ENCODE results near the gene RPUSD4. TPM values are rescaled to one million over a fixed set of nuclear protein-coding genes. Genes with fewer than 3 reads are reported as not detected.

RPUSD4 gene
- total and polyA plus RNA-seq, 10 of the 15 experiments (the other 5 are each of a cell fraction or from before 2014, with no cell fraction given) = 24.5 to 47.6 (median 31.7) TPM

- peaks cover 2 to 4% of the 10 kb centered on the region in 2 experiments; a peak in 3 of 4 replicates for H3K36me3 ChIP-seq (ENCODE audit: control insufficient read depth in 2 of 2, insufficient read depth in 2 of 2, low read length in 1 of 2)
- DNase-seq (ENCODE audit: low read depth, low spot score) (no peak), ATAC-seq (no peak), FAIRE-seq (no peak)
- H3K9ac ChIP-seq (ENCODE audit: control insufficient read depth, insufficient read depth, low read length) = no peak overlapping the region
- ChIA-PET CTCF (interaction anchor here (0.7 to 1.0 kb wide), 2 partner anchors 8 to 32 kb away, joined by 3 read pairs; no protein-coding TSS in a partner anchor), POLR2A (interaction anchor here (0.5 kb wide), 1 partner anchor 40 kb away, joined by 4 read pairs; no protein-coding TSS in a partner anchor), RAD21 (ENCODE audit: unreplicated experiment) (no interaction called here), SMC1A (ENCODE audit: uncharacterized antibody, unreplicated experiment) (interaction anchor here (1.4 to 1.8 kb wide), 2 partner anchors 10 to 81 kb away, joined by 5 to 6 read pairs; no protein-coding TSS in a partner anchor)
- no peak overlapping the region for H3K27ac ChIP-seq (ENCODE audit: control insufficient read depth, insufficient read depth)
- TF ChIP-seq RFX5 (IDR thresholded peaks at IDR 0.05; ENCODE audit: low read depth, low read length) (no peak), POU2F2 (IDR thresholded peaks at IDR 0.05; ENCODE audit: borderline replicate concordance, low read depth, low read length) (no peak)
- no peaks in the 10 kb centered on the region for H3K9me3 ChIP-seq (replicated peaks; ENCODE audit: control insufficient read depth, insufficient read depth, low read length)
- WGBS (ENCODE audit: insufficient coverage, insufficient replicate concordance, low lambda C conversion rate, missing lambda C conversion rate) = 78% methylated on average over 3 of the region's 3 CpGs
- H3K79me2 ChIP-seq (ENCODE audit: control insufficient read depth, insufficient read depth, low read length) = no peaks in the 10 kb centered on the region
- H3K4me1 ChIP-seq (ENCODE audit: control insufficient read depth, insufficient read depth, low read length) = no peaks in the 10 kb centered on the region
- intact Hi-C loops (cut with micrococcal nuclease; ENCODE audit: unreplicated experiment) = no loop called here
- H2AFZ ChIP-seq (ENCODE audit: control insufficient read depth, low read depth, low read length) = no peak overlapping the region
- H3K4me2 ChIP-seq (ENCODE audit: control insufficient read depth, insufficient read depth) = no peak overlapping the region
- no peaks in the 10 kb centered on the region for H3K27me3 ChIP-seq (replicated peaks in 1 of 2; ENCODE audit: control insufficient read depth in 2 of 2, insufficient read depth in 2 of 2, low read length in 1 of 2)
- in situ Hi-C loops (cut with MboI) = no loop called here
- no peaks in the 10 kb centered on the region for H4K20me1 ChIP-seq (ENCODE audit: control insufficient read depth, insufficient read depth)
- BruUV-seq (replicated peaks) = no TSS peak
- H3K4me3 ChIP-seq = no peak overlapping the region
These were observed 18.5 kb upstream of the RPUSD4 start for GRCh38 chr11:126229858-126230540.

- Histone ChIP-seq H3K9ac (ENCODE audit: control insufficient read depth, insufficient read depth, low read length) (no peak overlapping the region), H2AFZ (ENCODE audit: control insufficient read depth, low read depth, low read length) (no peak overlapping the region), H3K4me1 (ENCODE audit: control insufficient read depth, insufficient read depth, low read length) (no peaks in the 10 kb centered on the region), H3K4me2 (ENCODE audit: control insufficient read depth, insufficient read depth) (no peak overlapping the region), H3K27ac (ENCODE audit: control insufficient read depth, insufficient read depth) (no peak overlapping the region), H3K9me3 (replicated peaks; ENCODE audit: control insufficient read depth, insufficient read depth, low read length) (no peaks in the 10 kb centered on the region), H3K36me3 (ENCODE audit: control insufficient read depth in 2 of 2, insufficient read depth in 2 of 2, low read length in 1 of 2) (peaks cover 2 to 4% of the 10 kb centered on the region in 2 experiments; a peak in 3 of 4 replicates), H3K79me2 (ENCODE audit: control insufficient read depth, insufficient read depth, low read length) (peaks cover 1% of the 10 kb centered on the region), H4K20me1 (ENCODE audit: control insufficient read depth, insufficient read depth) (no peaks in the 10 kb centered on the region), H3K4me3 (no peak overlapping the region), H3K27me3 (replicated peaks in 1 of 2; ENCODE audit: control insufficient read depth in 2 of 2, insufficient read depth in 2 of 2, low read length in 1 of 2) (no peaks in the 10 kb centered on the region)
- 99% methylated on average over 11 of the region's 15 CpGs for WGBS (ENCODE audit: insufficient coverage, insufficient replicate concordance, low lambda C conversion rate, missing lambda C conversion rate)
- no TSS peak for BruUV-seq (replicated peaks)
- no peak for ATAC-seq
- TF ChIP-seq SMC3 (IDR thresholded peaks at IDR 0.05; ENCODE audit: borderline replicate concordance, low read length) (no peak), PAX5 (IDR thresholded peaks at IDR 0.05; ENCODE audit: borderline replicate concordance, low read depth, low read length) (no peak), HDGF (IDR thresholded peaks at IDR 0.05) (no peak)
- ChIA-PET SMC1A (ENCODE audit: uncharacterized antibody, unreplicated experiment) (no interaction called here), RAD21 (ENCODE audit: unreplicated experiment) (interaction anchor here (0.6 to 0.7 kb wide), 2 partner anchors 37 to 312 kb away, joined by 3 to 4 read pairs; no protein-coding TSS in a partner anchor), CTCF (no interaction called here), POLR2A (interaction anchor here (0.6 to 0.7 kb wide), 3 partner anchors 74 to 660 kb away, joined by 3 to 4 read pairs (median 3); no protein-coding TSS in a partner anchor)
- in situ Hi-C loops (cut with MboI) = no loop called here
- no peak for FAIRE-seq
- intact Hi-C loops (cut with micrococcal nuclease; ENCODE audit: unreplicated experiment) = no loop called here
- no peak for DNase-seq (ENCODE audit: low read depth, low spot score)
These were observed 15.1 kb upstream of the RPUSD4 start for GRCh38 chr11:126226334-126227084.

Measured in GM12878 (cell line).